Measurements from ENCODE around the gene BRF1. TPM values are rescaled to one million over a fixed set of nuclear protein-coding genes. Genes with fewer than 3 reads are reported as not detected.
A peak's percentile ranks its signal among the peaks of the same experiment; 100 is the strongest.

The BRF1 gene
- total RNA-seq, 4 donors from 2014 or later: 77.6 to 114 (median 99.5) TPM

- H3K4me3 ChIP-seq: peak within 1 kb of the TSS in 3 of 4 donors; percentile 21 to 52 (median 37)
- WGBS, 2 donors: 2% methylated on average over 25 of the region's 84 CpGs; no CpG with 5 or more reads in 1 of the 2 donors
- no peaks in the 10 kb centered on the region for H3K9me3 ChIP-seq
- peaks cover 0 to 37% (median 3%) of the 10 kb centered on the region in 4 donors for H3K4me1 ChIP-seq
- no peaks in the 10 kb centered on the region for H3K36me3 ChIP-seq
- TF ChIP-seq POLR2A (IDR thresholded peaks at IDR 0.05): no peak
- no peak for TF ChIP-seq EP300 (IDR thresholded peaks at IDR 0.05)
- no peak for TF ChIP-seq CTCF (IDR thresholded peaks at IDR 0.05)
- DNase-seq (ENCODE audit: low spot score in 2 of 2): no peak
- no peak within 1 kb of the TSS for H3K27ac ChIP-seq
- peaks cover 0 to 44% of the 10 kb centered on the region in 2 donors for H3K27me3 ChIP-seq
These were observed 132.3 kb downstream of the BRF1 start, which contains the start of gene JAG2 for GRCh38 chr14:105168496-105168978. Gene JAG2, minus strand, starts transcription at chr14:105168776. Its CDS starts 356 bp downstream, at chr14:105168420.

- Histone ChIP-seq H3K4me1 (peaks cover 0 to 37% (median 3%) of the 10 kb centered on the region in 4 donors), H3K36me3 (no peaks in the 10 kb centered on the region), H3K27ac (no peak overlapping the region), H3K9me3 (no peaks in the 10 kb centered on the region), H3K27me3 (peaks cover 0 to 44% of the 10 kb centered on the region in 2 donors), H3K4me3 (peak overlapping the region in 3 of 4 donors; percentile 21 to 52 (median 37))
- no CpG with 5 or more reads among the region's 46 CpGs for WGBS, 2 donors
- no peak for DNase-seq (ENCODE audit: low spot score in 2 of 2)
- TF ChIP-seq POLR2A (IDR thresholded peaks at IDR 0.05): no peak
- TF ChIP-seq EP300 (IDR thresholded peaks at IDR 0.05): no peak
- TF ChIP-seq CTCF (IDR thresholded peaks at IDR 0.05): no peak
These were observed 132.7 kb downstream of the BRF1 start for GRCh38 chr14:105168093-105168420.

GRCh38 chr14:105167303-105168092 is 133.3 kb downstream of the BRF1 start:
- no peak overlapping the region for H3K27ac ChIP-seq
- peaks cover 0 to 44% of the 10 kb centered on the region in 2 donors for H3K27me3 ChIP-seq
- peaks cover 0 to 37% (median 3%) of the 10 kb centered on the region in 4 donors for H3K4me1 ChIP-seq
- H3K9me3 ChIP-seq: no peaks in the 10 kb centered on the region
- DNase-seq (ENCODE audit: low spot score in 2 of 2): no peak
- peak overlapping the region in 3 of 4 donors; percentile 21 to 52 (median 37) for H3K4me3 ChIP-seq
- no peak for TF ChIP-seq POLR2A (IDR thresholded peaks at IDR 0.05)
- peak in 1 of 5 experiments; percentile 21 for TF ChIP-seq CTCF (IDR thresholded peaks at IDR 0.05)
- H3K36me3 ChIP-seq: no peaks in the 10 kb centered on the region
- 3% methylated on average over 11 of the region's 116 CpGs; no CpG with 5 or more reads in 1 of the 2 donors for WGBS, 2 donors

- H3K4me1 ChIP-seq: peaks cover 0 to 37% (median 3%) of the 10 kb centered on the region in 4 donors
- 47 to 61% methylated on average over 12 to 22 of the region's 22 CpGs for WGBS, 2 donors
- no peak for DNase-seq (ENCODE audit: low spot score in 2 of 2)
- peaks cover 0 to 44% of the 10 kb centered on the region in 2 donors for H3K27me3 ChIP-seq
- H3K4me3 ChIP-seq: peak overlapping the region in 1 of 4 donors; percentile 52
- TF ChIP-seq CTCF (IDR thresholded peaks at IDR 0.05) (no peak), EP300 (IDR thresholded peaks at IDR 0.05) (no peak)
- no peaks in the 10 kb centered on the region for H3K9me3 ChIP-seq
- no peak overlapping the region for H3K27ac ChIP-seq
- H3K36me3 ChIP-seq: no peaks in the 10 kb centered on the region
These were observed 134.1 kb downstream of the BRF1 start for GRCh38 chr14:105166571-105167302.
